Keratinocyte (primary cell): ENCODE measurements around the gene LCOR.

Experiments used
- EZH2 ChIP-seq: IDR thresholded peaks from one replicate; pipeline ENCODE4 v1.6.1; 2012; ENCODE audit warnings: inconsistent platforms, mild to moderate bottlenecking, low read length, moderate library complexity
- TF ChIP-seq, protein P1 (sequence below), 3 experiments: IDR thresholded peaks in 1 of 3; conservative IDR thresholded peaks in 1 of 3; optimal IDR thresholded peaks in 1 of 3; 2 replicates in 2 of 3; 3 replicates in 1 of 3; pipeline versions ENCODE3 to v1.5.1; 2011; ENCODE audit warnings: low read length in 3 of 3, mild to moderate bottlenecking in 3 of 3, moderate library complexity in 2 of 3, control low read depth in 1 of 3, inconsistent platforms in 1 of 3; ENCODE audit not compliant: insufficient read depth in 2 of 3; ENCODE audit errors: extremely low read depth in 1 of 3

- TF ChIP-seq, protein P1, sequence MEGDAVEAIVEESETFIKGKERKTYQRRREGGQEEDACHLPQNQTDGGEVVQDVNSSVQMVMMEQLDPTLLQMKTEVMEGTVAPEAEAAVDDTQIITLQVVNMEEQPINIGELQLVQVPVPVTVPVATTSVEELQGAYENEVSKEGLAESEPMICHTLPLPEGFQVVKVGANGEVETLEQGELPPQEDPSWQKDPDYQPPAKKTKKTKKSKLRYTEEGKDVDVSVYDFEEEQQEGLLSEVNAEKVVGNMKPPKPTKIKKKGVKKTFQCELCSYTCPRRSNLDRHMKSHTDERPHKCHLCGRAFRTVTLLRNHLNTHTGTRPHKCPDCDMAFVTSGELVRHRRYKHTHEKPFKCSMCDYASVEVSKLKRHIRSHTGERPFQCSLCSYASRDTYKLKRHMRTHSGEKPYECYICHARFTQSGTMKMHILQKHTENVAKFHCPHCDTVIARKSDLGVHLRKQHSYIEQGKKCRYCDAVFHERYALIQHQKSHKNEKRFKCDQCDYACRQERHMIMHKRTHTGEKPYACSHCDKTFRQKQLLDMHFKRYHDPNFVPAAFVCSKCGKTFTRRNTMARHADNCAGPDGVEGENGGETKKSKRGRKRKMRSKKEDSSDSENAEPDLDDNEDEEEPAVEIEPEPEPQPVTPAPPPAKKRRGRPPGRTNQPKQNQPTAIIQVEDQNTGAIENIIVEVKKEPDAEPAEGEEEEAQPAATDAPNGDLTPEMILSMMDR (optimal IDR thresholded peaks at IDR 0.05 in 1 of 3, IDR thresholded peaks at IDR 0.05 in 1 of 3, conservative IDR thresholded peaks at IDR 0.05 in 1 of 3; ENCODE audit: extremely low read depth in 1 of 3, insufficient read depth in 2 of 3, low read length in 3 of 3), result peak in 2 of 3 experiments; percentile 57 to 64
- TF ChIP-seq EZH2, result no peak
These were observed 78.6 kb downstream of the LCOR start for GRCh38 chr10:96910488-96911395.
